Duodenal mucosa (tissue), 2 donors: ENCODE results near the gene VAMP2.

Experiments
- H3K27ac ChIP-seq: one replicate; pipeline ENCODE4 v1.7.0; 2013; ENCODE audit warnings: low read depth, low read length
- H3K27me3 ChIP-seq, 2 donors: one replicate each; pipeline ENCODE4 v1.7.0; 2013; ENCODE audit warnings: low read length in 2 of 2, control low read depth in 1 of 2; ENCODE audit not compliant: insufficient read depth in 2 of 2, control insufficient read depth in 1 of 2
- H3K36me3 ChIP-seq, 2 donors: one replicate each; pipeline ENCODE4 v1.7.0; 2013; ENCODE audit warnings: low read length in 2 of 2, control low read depth in 1 of 2; ENCODE audit not compliant: insufficient read depth in 2 of 2, control insufficient read depth in 1 of 2
- H3K4me1 ChIP-seq, 2 donors: one replicate each; pipeline ENCODE4 v1.7.0; 2013; ENCODE audit warnings: low read length in 2 of 2, control low read depth in 1 of 2; ENCODE audit not compliant: insufficient read depth in 2 of 2, control insufficient read depth in 1 of 2
- H3K4me3 ChIP-seq, 2 donors: one replicate each; pipeline ENCODE4 v1.7.0; 2013; ENCODE audit warnings: low read length in 2 of 2, low read depth in 1 of 2
- H3K9ac ChIP-seq, 2 donors: one replicate each; pipeline ENCODE4 v1.7.0; 2013; ENCODE audit warnings: low read length in 2 of 2, low read depth in 1 of 2
- H3K9me3 ChIP-seq, 2 donors: one replicate each; pipeline ENCODE4 v1.7.0; 2013; ENCODE audit warnings: low read length in 2 of 2, control low read depth in 1 of 2; ENCODE audit not compliant: control insufficient read depth in 1 of 2

Gene VAMP2

GRCh38 chr17:8116776-8117175 is 46.0 kb downstream of the VAMP2 start:
- Histone ChIP-seq H3K9ac (no peak overlapping the region), H3K4me1 (peaks cover 24 to 35% of the 10 kb centered on the region in 2 donors), H3K4me3 (no peak overlapping the region), H3K27ac (no peak overlapping the region), H3K9me3 (no peaks in the 10 kb centered on the region), H3K27me3 (peaks cover 53 to 57% of the 10 kb centered on the region in 2 donors), H3K36me3 (no peaks in the 10 kb centered on the region)

GRCh38 chr17:8110907-8111306 is 51.8 kb downstream of the VAMP2 start:
- H3K27ac ChIP-seq, result no peak overlapping the region
- H3K9me3 ChIP-seq, result no peaks in the 10 kb centered on the region
- peaks cover 53 to 57% of the 10 kb centered on the region in 2 donors for H3K27me3 ChIP-seq
- H3K9ac ChIP-seq, result no peak overlapping the region
- H3K36me3 ChIP-seq, result no peaks in the 10 kb centered on the region
- H3K4me3 ChIP-seq, result no peak overlapping the region
- H3K4me1 ChIP-seq, result peaks cover 5 to 10% of the 10 kb centered on the region in 2 donors

GRCh38 chr17:8110456-8110804 is 52.3 kb downstream of the VAMP2 start:
- H3K4me3 ChIP-seq, result peak overlapping the region in 1 of 2 donors; percentile 69
- no peak overlapping the region for H3K9ac ChIP-seq
- H3K27ac ChIP-seq, result no peak overlapping the region
- H3K36me3 ChIP-seq, result no peaks in the 10 kb centered on the region
- no peaks in the 10 kb centered on the region for H3K9me3 ChIP-seq
- H3K27me3 ChIP-seq, result peaks cover 48 to 52% of the 10 kb centered on the region in 2 donors
- peaks cover 5 to 10% of the 10 kb centered on the region in 2 donors for H3K4me1 ChIP-seq

- Histone ChIP-seq H3K9me3 (no peaks in the 10 kb centered on the region), H3K36me3 (no peaks in the 10 kb centered on the region), H3K4me3 (peak overlapping the region; percentile 67 to 69), H3K4me1 (peaks cover 5 to 10% of the 10 kb centered on the region in 2 donors), H3K27me3 (peaks cover 42 to 46% of the 10 kb centered on the region in 2 donors), H3K27ac (no peak overlapping the region), H3K9ac (peak overlapping the region in 1 of 2 donors; percentile 25)
These were observed 52.9 kb downstream of the VAMP2 start for GRCh38 chr17:8109661-8110455.
